SKM-1 (cell line): ENCODE measurements around the gene KLHL30.

Source experiments
- DNase-seq: peaks from one replicate; lab custom pipeline; 2025; ENCODE audit not compliant: unreplicated experiment; lab: John Stamatoyannopoulos, UW

Gene KLHL30, protein sequence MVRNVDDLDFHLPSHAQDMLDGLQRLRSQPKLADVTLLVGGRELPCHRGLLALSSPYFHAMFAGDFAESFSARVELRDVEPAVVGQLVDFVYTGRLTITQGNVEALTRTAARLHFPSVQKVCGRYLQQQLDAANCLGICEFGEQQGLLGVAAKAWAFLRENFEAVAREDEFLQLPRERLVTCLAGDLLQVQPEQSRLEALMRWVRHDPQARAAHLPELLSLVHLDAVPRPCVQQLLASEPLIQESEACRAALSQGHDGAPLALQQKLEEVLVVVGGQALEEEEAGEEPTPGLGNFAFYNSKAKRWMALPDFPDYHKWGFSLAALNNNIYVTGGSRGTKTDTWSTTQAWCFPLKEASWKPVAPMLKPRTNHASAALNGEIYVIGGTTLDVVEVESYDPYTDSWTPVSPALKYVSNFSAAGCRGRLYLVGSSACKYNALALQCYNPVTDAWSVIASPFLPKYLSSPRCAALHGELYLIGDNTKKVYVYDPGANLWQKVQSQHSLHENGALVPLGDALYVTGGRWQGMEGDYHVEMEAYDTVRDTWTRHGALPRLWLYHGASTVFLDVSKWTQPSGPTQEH

DNA sequence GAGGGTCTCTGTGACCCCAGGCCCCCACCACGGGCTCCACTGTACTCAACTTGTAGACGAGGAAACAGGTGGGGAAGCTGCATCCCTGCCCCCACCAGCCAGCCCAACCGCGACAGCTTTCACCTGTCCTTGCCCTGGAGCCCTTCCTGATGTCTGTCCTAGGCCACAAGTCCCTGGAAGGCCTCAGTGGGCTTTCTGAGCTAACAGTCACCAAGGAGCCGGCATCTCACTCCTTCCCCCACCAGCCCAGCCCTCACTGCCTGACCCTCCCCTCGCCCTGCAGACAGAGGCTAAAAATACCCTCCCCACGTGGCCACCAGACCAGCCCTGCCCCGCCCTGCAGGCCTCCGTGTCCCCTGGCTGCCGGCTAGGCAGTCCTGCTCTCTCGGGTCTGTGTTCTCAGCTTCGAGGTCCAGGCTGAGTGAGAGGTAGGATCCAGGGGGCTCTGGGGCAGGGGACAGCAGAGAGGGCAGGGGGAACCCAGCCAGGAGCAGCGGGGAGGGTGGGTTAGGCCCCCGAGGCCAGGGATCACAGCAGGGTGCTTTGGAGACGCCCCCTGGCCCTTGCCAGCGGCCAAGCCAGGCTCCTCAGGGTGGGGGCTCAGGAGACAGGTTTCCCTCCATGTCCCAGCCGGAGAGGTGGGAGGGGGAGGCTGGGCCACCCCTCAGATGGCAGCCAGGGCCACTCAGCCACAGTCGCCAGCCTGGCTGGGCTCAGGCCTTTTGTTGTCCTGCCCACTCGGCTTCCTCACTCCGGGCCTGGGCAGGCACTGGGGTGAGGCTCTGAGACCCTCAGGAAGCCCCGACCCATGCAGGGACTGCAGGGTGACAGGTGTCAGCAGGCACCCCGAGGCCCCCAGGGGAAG is at the start of gene KLHL30:
Gene KLHL30 (plus strand): TSS at position 338 of the 865 bp plus-strand sequence. CDS start 2,087 bp downstream, outside the sequence.
- no peak for DNase-seq

DNA sequence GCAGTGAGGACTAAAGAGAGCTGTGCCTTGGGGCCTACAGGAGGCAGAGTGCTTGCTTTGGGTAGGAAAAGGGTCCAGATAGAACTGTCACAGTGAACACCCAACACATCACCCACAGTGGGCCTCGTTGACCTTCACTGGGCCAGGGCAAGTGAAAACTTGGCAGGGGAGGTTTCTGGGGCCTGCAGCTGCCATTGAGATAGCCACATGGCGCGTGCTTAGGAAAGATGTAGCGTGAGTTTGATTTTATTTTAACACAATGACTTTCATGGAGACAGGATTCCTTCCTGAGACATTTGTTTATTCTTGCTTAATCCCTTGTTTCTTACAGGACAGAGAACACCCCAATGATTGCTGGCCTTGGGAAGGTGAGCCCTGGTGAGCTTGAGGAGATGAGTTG is 47.6 kb upstream of the KLHL30 start:
- DNase-seq: no peak

DNA sequence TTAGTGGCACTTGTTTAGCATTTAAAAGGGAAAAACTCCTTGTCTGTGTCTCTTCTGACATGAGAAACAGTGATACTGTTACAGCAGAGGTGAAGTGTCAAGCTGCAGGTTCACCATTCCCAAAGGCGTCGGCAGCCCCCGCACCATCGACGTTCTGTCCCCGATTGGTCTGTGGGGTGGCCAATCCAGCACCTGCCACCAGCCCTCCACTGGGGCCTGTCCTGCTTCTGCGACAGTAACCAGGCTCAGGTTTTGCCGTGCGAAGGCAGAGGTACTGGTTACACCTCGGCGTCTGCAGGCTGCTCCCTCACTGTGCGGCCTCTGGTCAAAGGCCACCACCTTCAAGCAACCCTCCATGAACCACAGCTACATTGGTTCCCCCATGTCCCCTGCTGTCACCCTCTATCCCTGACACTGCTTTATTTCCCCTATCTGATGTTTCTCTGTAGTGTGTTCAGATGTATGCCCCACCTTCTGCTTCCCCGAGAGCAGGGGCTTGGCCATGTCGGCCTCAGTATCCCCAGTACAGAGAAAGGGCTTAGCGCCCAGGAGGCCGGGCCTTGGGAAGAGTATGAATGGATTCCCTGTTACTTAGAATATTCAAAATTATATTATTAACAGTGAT is 46.9 kb upstream of the KLHL30 start:
- no peak for DNase-seq

DNA sequence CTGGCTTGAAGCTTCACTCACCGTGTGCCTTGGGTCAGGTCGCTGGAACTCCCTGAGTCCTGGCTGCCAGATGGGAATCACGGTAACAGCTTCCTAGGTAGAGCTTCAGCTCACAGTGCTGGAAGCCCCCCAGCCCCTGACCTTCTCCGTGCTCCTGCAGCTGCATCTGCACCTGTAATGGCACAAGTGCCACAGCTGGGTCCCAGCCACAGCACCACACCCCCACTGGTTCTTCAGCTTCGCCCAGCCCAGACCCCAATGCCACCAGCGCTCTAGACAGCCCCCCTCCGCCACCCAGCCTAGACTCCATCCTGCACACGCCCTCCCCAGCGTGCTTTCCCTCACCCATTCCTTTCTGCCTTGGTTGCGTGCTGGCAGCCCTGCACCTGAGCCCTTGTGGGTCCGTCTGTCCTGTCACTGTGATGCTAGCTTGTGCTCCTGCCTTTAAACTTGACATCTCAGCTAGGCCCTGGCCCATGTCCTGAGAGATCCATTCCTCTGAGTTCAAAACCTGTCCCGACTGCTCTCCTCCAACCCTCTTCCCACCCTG is 45.9 kb upstream of the KLHL30 start:
- DNase-seq: no peak

DNA sequence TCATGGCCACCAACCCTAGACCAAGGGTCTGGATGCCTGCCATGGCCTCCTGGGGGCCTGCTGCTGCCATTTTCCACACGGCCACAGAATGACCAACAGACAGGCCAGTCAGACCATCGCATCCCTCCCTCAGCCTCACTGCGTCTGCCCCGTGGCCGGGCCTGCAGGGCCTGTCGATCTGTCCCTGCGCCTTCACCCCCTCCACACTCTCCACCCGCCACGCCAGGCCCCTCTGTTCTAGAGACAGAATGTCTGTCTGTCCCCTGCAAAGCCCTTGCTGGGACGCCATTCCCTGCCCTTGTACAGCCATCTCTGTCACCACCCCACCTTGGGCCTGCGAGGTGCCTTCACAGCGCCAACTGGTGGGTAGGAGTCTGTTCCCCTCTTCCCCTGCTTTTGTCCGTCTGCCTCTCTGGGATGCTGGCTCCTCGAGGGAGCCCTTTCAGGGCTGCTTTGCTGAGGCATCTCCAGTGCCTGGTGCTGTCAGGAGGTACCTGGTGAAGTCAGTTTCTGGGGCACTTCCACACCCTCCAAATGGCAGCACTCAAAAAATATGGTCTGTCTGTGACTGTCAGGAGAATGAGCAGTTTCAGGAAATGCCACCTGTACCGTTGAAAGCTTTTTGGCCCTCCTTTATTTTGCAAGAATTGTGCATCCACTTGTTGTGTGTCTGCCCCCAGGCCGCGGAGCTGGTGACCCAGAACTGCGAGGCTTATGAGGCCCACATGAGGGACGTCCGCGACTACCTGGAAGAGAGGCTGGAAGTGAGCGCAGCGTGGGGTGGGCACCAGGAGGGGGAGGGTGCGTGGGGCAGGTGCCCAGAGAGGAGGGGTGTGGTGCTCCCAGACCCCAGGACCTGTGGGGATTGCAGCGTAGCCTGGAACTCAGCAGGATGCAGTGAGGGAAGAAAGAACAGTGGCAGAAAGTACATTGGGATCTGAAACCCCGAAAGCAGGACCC is 45.0 kb upstream of the KLHL30 start:
- no peak for DNase-seq

DNA sequence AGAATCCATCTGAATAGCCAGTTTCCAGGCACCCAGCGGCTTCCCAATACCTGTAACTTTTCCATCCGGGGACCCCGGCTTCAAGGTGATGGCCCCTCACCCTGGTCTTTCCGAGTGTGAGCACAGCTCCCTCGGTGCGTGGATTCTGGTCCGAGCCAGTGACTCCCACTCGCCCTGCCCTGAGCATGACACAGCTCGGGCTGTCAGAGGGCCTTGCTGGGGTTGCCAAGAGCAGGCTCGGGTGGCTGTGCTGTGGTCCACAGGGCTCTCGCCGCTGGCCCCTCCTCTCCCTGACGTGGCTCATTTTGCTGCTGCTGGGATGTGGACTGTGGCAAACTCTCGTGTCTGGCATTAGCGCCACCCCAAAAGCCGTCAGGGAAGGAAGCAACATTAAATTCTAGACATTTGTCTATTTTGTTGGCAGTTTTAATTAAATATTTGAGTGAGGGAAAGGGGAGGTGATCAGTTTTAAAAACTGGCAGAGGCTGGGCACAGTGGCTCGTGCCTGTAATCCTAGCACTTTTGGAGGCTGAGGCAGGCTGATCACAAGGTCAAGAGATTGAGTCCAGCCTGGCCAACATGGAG is 43.9 kb upstream of the KLHL30 start:
- DNase-seq: no peak

DNA sequence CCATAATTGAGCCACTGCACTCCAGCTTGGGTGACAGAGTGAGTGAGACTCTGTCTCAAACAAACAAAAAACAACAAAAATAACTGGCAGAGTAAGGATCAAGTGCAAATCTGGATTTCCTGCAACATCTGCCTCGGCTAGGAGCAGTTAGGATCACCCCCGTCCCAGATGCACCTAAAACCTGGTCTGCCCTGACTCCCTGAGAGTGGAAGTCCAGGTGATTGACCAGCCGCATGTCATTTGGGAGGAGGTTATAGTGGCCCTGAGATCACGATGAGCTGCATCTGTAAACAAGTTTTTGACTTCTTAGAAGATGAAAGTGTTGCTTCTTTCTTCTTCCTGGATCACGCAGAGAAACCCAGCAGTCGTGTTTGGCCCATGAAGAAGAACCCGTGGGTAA is 43.3 kb upstream of the KLHL30 start:
- DNase-seq: no peak

DNA sequence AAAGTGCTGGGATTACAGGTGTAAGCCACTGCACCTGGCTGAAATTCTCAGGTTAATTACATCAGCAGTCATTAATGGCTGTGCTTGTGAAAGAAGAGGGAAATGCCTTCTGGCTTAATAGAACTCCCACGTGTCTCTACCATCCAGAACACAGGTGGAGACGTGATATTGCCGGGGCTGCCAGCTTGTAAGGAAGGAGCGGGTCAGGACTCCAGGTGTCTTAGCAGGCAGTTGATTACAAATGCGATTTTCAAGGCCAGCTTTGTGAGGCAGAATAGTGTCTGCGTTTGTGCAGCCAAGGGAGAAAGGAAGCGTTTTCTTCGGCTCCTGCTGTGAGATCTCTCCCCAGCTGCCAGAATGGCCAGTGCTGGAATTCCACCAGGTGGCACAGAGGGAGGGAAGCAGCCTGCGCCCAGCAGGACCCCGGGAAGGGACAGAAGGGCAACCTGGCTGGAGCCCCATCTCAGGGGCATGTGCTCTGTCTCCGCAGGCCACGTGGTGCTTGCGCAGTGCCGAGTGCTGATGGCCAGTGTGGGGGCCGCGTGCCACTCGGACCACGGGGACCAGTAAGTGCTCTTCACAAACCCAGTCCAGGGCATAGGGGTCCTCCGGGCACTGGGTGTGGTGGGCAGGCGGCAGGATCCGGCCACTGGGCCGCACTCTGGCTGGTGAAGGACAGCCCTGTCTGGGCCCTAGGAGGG is 42.0 kb upstream of the KLHL30 start:
- DNase-seq: no peak

DNA sequence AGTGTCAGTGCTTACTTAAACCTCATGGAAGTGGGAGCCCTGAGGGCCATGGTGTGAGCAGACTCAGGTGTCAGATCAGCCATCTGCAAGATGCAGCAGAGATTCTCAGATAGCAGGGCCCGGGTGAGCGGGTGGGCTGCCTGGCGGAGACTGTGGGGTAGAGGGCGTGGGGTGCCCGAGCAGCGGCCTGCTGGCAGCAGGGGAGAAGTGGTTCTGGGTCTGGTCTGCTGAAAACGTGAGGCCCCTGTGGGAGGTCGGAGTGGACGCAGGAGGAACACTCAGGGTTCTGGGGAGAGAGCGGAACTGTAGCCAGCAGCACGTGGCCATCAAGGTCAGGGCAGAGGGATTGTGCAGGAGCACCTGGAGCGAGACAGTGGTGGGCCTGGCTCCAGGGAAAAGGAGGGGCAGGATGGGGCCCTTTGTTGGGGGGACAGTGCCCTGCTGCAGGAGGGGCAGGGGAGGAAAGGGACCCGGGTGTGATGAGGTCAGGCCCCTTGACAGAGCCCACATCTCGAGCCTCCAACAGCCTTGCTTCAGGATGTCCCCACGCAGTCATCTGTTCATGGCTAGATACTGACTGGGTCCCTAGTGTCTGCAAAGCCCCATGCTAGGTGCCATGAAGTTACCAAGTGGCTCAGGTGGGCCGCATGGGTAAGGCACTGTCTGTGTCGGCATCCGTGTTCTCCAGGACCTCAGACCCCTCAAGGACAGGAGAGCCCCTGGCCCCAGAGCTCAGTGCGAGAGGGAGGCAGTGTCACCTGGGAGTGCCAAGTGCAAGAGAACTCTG is 41.1 kb upstream of the KLHL30 start:
- DNase-seq: no peak

DNA sequence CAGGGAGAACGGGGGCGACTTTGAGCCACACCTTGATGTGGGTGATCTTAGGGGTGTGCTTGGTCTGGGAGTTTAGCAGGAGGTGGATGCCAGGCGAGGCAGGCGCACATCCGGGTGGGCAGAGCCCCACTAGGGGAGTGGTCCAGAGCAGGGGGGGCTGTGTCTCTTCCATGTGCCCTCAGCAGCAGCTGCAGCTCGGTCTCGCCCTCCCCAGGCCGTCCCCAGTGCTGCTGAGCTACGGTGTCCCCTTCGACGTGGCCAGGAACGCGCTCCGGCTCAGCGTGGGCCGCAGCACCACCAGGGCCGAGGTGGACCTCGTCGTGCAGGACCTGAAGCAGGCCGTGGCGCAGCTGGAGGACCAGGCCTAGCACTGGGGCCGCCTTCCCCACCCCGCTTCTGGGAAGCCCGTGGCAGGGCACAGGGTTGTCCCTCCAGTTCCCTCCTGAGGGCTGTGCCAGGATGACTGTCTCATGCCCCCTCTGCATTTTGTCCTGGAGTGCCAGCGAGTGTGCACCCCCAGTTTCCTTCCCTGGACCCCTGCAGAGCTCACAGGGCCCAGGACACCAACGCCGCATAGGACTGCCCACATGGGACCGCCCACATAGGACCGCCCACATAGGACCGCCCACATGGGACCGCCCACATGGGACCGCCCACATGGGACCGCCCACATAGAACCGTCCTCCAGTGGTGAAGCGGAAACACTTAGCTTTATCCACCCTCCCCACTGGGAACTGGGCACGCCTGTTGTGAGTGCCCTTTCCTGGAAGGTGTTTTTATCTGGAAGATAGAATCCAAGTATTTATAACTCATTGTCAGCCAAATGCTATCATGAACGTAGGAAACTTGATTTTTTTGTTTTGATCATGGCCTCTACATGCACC is 40.2 kb upstream of the KLHL30 start:
- DNase-seq: no peak

DNA sequence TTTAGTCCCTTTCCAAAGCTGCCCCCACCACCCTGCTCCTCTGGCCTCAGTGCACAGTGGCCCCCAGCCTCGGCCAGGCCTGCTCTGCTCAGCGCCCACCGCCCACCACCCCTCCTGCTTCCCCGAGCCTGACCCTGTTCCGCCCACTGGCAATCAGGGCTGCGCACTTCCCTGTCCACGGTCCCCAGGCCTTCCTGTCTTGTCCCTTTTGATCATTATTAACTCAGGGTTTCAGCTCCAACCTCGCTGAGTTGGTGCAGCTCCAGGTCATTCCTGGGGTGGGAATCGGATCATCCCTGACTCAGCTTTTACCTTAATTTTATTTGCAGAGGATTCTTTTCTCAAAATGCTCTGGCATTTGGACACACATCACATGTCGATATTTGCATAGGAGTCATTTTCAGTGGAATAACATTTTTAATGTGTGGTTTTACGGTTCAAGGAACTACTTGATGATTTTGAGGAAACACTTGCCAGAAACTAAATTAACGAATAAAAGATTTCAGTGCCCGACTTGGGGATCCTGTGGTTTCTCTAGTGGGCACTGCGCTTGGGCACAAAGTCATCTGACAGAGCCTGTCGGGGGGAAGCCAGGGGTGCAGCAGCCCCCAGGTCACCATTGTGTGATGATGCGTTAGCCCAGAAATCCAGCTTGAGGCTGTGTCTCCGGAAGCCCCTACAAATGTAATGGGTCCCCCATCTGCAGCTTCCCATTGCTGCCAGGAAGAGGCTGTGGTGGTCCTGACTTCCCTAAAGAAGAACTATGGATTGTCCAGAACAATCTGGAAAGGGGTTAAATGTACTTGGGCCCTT is 39.4 kb upstream of the KLHL30 start:
- DNase-seq: no peak

DNA sequence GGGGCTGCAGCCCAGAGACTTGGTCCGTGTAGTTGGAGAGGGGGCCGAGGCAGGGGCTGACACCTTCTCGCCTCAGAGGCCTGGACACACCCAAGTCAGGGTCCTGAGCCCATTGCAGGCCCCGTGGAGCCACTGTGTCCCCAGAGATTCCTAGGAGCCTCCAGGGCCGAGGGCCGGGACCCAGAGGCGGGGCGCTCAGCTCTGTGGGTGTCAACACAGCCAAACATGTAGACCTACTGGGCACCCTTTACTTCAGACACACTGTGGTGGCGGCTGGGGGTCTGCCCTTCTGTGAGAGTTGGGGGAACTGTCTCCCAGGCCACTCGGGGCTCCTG is 38.8 kb upstream of the KLHL30 start:
- no peak for DNase-seq

DNA sequence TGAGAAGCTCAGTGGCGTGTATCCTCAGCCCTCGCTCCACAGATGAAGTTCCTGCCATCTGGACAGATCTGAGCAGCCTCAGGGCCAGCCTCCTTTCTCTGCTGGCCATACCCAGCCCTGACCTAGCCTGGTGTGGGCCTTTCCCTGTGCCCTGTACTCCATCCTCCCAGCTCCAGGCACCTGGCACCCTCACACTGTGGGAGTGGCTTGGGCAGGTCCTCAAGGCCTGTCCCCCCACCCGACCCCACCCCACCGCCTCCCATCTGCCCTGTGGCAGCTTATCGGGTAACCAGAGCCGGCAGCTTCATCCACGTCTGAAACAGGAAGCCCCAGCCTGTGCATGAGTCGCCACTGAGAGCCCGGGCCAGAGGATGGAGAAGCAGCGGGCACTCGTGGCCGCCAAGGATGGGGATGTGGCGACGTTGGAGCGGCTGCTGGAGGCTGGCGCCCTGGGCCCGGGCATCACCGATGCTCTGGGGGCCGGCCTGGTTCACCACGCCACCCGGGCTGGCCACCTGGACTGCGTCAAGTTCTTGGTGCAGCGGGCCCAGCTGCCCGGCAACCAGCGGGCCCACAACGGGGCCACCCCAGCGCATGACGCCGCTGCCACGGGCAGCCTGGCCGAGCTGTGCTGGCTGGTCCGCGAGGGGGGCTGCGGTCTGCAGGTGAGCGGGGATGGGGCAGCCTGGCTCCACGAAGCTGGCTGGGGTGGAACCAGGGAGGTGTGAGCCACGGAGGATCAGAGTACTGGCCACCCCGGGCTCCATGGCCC is 38.2 kb upstream of the KLHL30 start, which contains the start of gene ESPNL:
Gene ESPNL (plus strand): TSS at position 292 of the 772 bp plus-strand sequence. CDS start 80 bp downstream, at position 372.
- no peak for DNase-seq

DNA sequence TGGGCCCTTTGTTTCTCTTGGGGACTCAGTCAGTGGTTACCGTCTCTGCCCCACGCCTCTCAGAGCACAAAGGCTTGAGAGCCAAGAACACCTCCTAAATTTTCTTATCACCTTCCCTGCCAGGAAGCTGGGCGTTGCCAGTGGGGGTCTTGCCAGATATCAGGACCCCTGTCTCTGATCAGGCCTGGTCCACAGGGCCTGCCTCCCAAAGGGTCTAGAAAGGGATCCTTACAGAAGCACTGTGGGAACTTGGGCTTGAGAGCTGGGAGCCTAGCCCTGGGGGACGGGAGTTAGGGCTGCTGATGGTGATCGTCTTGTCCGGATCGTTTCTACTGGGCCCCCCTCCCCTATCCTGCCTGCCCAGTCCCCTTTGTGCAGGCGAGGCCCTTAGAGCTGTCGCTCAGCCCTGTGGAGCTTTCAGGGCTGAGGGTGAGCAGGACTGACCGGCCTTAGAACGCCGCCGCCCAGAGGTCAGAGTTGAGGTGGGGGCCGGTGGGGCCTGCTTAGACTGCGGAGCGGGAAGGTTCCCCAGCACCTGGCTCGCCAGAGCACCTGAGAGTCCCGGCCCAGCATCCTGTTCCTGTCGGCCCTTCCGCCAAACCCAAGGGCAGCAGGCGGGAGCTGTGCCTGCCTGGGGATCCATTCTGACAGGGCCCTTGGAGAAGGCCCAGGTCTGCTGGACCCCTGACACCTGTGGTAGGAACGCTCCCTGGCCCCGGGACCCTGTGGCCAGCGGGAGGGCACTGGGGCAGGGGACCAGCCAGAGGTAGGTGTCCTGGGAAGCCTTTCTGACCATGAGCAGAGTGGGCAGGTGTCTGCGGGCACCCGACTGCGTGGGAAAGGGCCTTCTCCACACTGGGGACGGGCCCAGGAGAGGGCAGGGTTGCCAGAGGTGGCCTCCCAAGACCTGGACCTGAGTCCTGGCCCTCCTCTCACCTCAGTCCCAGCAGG is 37.4 kb upstream of the KLHL30 start:
- no peak for DNase-seq
